Activated CD8-positive, alpha-beta T cell treated with anti-CD3 and anti-CD28 coated beads for 36 hours (primary cell): Measurements from ENCODE around the gene FBXO34. TPM values are rescaled to one million over a fixed set of nuclear protein-coding genes. Genes with fewer than 3 reads are reported as not detected.

Experiments
- ATAC-seq: fragments of 200-7000 bp; cut with Tn5 transposase; one replicate; pipeline ENCODE4 v1.10.0; 2021; ENCODE audit warnings: mild to moderate bottlenecking, moderate library complexity
- CTCF ChIA-PET: fragments of 350-600 bp; sonication (Branson Sonifier 250); formaldehyde crosslinking; loops from one replicate; lab custom pipeline; 2021; ENCODE audit warnings: antibody characterized with exemption; lab: Charles Lee
- POLR2A ChIA-PET: fragments of 350-600 bp; sonication (Branson Sonifier 250); formaldehyde crosslinking; loops from one replicate; lab custom pipeline; 2021; ENCODE audit warnings: antibody characterized with exemption; lab: Charles Lee
- DNase-seq: peaks from one replicate; pipeline ENCODE4 v3.0.0-alpha.2; 2020
- H3K27ac Mint-ChIP-seq: one replicate; pipeline ENCODE4 v1.8.0; 2021; ENCODE audit warnings: mild to moderate bottlenecking, mixed read lengths
- H3K27me3 Mint-ChIP-seq: one replicate; pipeline ENCODE4 v1.8.0; 2021; ENCODE audit warnings: mixed read lengths
- H3K36me3 Mint-ChIP-seq: one replicate; pipeline ENCODE4 v1.8.0; 2021; ENCODE audit warnings: low read depth, mixed read lengths
- H3K4me1 Mint-ChIP-seq: one replicate; pipeline ENCODE4 v1.8.0; 2021; ENCODE audit warnings: low read depth, mixed read lengths
- H3K4me3 Mint-ChIP-seq: one replicate; pipeline ENCODE4 v1.8.0; 2021; ENCODE audit warnings: mild to moderate bottlenecking, moderate library complexity, mixed read lengths
- H3K9me3 Mint-ChIP-seq: one replicate; pipeline ENCODE4 v1.8.0; 2021; ENCODE audit warnings: mixed read lengths
- CTCF ChIP-seq: fragments of 200-600 bp; IDR thresholded peaks from one replicate; pipeline ENCODE4 v1.8.0; 2022; ENCODE audit warnings: antibody characterized with exemption, mild to moderate bottlenecking
- intact Hi-C: fragments of 100-400 bp; cut with micrococcal nuclease; formaldehyde crosslinking; loops from one replicate; pipeline ENCODE4 v1.10.0; 2022
- total RNA-seq, 2 experiments: library from RNA; stranded (reverse); gene quantifications; one replicate each; pipeline ENCODE4 v1.2.3, GENCODE V29; 2021

The FBXO34 gene
- total RNA-seq, 2 experiments from 2014 or later = 17.7 to 20.0 TPM

- peaks cover 79% of the 10 kb centered on the region for H3K4me1 Mint-ChIP-seq
- peak overlapping the region; percentile 87 for H3K27ac Mint-ChIP-seq
- DNase-seq (peak; percentile 35), ATAC-seq (peak; percentile 48)
- H3K9me3 Mint-ChIP-seq = no peaks in the 10 kb centered on the region
- CTCF ChIA-PET = interaction anchor here (0.8 to 2.5 kb wide), 10 partner anchors 9 to 62 kb away, joined by 3 to 18 read pairs (median 4); no protein-coding TSS in a partner anchor
- peaks cover 10% of the 10 kb centered on the region for H3K36me3 Mint-ChIP-seq
- peak overlapping the region; percentile 38 for H3K4me3 Mint-ChIP-seq
- POLR2A ChIA-PET = interaction anchor here (1.4 to 1.7 kb wide), 2 partner anchors 40 to 62 kb away, joined by 3 to 4 read pairs; partner anchors contain the start of gene FBXO34
- no peak for TF ChIP-seq CTCF
- no peaks in the 10 kb centered on the region for H3K27me3 Mint-ChIP-seq
- intact Hi-C loops = loop anchor here (5.0 kb wide), 2 partner anchors 38 to 62 kb away; partner anchors contain the start of gene FBXO34
These were observed 62.7 kb downstream of the FBXO34 start for GRCh38 chr14:55333711-55334485.

- H3K4me1 Mint-ChIP-seq = peaks cover 78% of the 10 kb centered on the region
- CTCF ChIA-PET = interaction anchor here (1.1 to 3.7 kb wide), 2 partner anchors 18 to 64 kb away, joined by 3 to 15 read pairs; no protein-coding TSS in a partner anchor
- TF ChIP-seq CTCF = no peak
- H3K27me3 Mint-ChIP-seq = no peaks in the 10 kb centered on the region
- peak overlapping the region; percentile 78 for H3K27ac Mint-ChIP-seq
- H3K36me3 Mint-ChIP-seq = peaks cover 10% of the 10 kb centered on the region
- no peaks in the 10 kb centered on the region for H3K9me3 Mint-ChIP-seq
- DNase-seq = peak; percentile 35
- H3K4me3 Mint-ChIP-seq = no peak overlapping the region
- peak; percentile 21 for ATAC-seq
- POLR2A ChIA-PET = interaction anchor here (0.6 kb wide), 1 partner anchor 171 kb away, joined by 3 read pairs; no protein-coding TSS in a partner anchor
- intact Hi-C loops = no loop called here
These were observed 64.9 kb downstream of the FBXO34 start for GRCh38 chr14:55336162-55336561.

GRCh38 chr14:55336691-55337090 is 65.5 kb downstream of the FBXO34 start:
- no peak overlapping the region for H3K4me3 Mint-ChIP-seq
- H3K27ac Mint-ChIP-seq = peak overlapping the region; percentile 78
- no peaks in the 10 kb centered on the region for H3K9me3 Mint-ChIP-seq
- intact Hi-C loops = no loop called here
- H3K4me1 Mint-ChIP-seq = peaks cover 81% of the 10 kb centered on the region
- DNase-seq = peak; percentile 58
- TF ChIP-seq CTCF = no peak
- ATAC-seq = peak; percentile 10
- H3K36me3 Mint-ChIP-seq = peaks cover 10% of the 10 kb centered on the region
- ChIA-PET CTCF (interaction anchor here (1.1 to 3.7 kb wide), 2 partner anchors 18 to 65 kb away, joined by 3 to 15 read pairs; no protein-coding TSS in a partner anchor), POLR2A (no interaction called here)
- no peaks in the 10 kb centered on the region for H3K27me3 Mint-ChIP-seq

GRCh38 chr14:55339770-55340169 is 68.5 kb downstream of the FBXO34 start:
- H3K4me3 Mint-ChIP-seq = no peak overlapping the region
- peak; percentile 69 for ATAC-seq
- no peaks in the 10 kb centered on the region for H3K27me3 Mint-ChIP-seq
- ChIA-PET CTCF (interaction anchor here (1.0 to 1.6 kb wide), 3 partner anchors 15 to 70 kb away, joined by 3 to 6 read pairs (median 4); no protein-coding TSS in a partner anchor), POLR2A (no interaction called here)
- no peaks in the 10 kb centered on the region for H3K9me3 Mint-ChIP-seq
- DNase-seq = peak; percentile 68
- H3K4me1 Mint-ChIP-seq = peaks cover 69% of the 10 kb centered on the region
- peaks cover 6% of the 10 kb centered on the region for H3K36me3 Mint-ChIP-seq
- peak overlapping the region; percentile 19 for H3K27ac Mint-ChIP-seq
- intact Hi-C loops = no loop called here
- no peak for TF ChIP-seq CTCF
